Erythroblast (primary cell): ENCODE data around the gene SSTR4.

Experiments used
- GATA1 ChIP-seq: IDR thresholded peaks from 2 replicates; pipeline ENCODE4 v1.6.1; 2011; ENCODE audit warnings: low read depth, mild to moderate bottlenecking, control low read depth, low read length, moderate library complexity
- POLR2A ChIP-seq: IDR thresholded peaks from 2 replicates; pipeline ENCODE4 v1.6.1; 2011; ENCODE audit warnings: mild to moderate bottlenecking, low read length

- TF ChIP-seq POLR2A, result no peak
- TF ChIP-seq GATA1, result no peak
Observed at GRCh38 chr20:23009636-23010035, 25.5 kb upstream of the SSTR4 start.
